NCI-H526 treated with DMSO at 0.1 percent for 48 hours (cell line): ENCODE results near the gene MSH2.
"Not testable (repeated sequence)": the region's sequence is repeated elsewhere in the genome, so short reads cannot be mapped to it uniquely, and the experiment has no call there.

Experiments
- DNase-seq: peaks from one replicate; lab custom pipeline; 2025; lab: John Stamatoyannopoulos, UW

The MSH2 gene

DNA sequence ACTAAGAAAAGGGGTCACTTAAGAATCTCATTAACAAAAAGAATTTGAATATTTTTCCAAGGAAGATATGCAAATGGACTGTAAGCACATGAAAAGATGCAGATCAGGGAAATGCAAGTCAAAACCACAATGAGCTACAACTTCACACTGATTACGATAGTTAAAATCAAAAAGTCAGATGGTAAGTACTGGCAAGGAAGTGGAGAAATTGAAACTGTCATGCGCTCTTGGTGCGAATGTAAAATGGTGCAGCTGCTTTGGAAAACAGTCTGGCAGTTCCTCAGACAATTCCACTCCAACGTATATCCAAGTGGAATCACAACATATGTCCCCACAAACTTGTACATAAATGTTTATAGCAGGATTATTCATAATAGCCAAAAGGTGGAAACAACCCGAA, 81.4 kb downstream of the MSH2 start:
- DNase-seq, result no peak

GRCh38 chr2:47485177-47485576, 82.2 kb downstream of the MSH2 start:
- no peak for DNase-seq

- no peak for DNase-seq
These were observed 82.9 kb downstream of the MSH2 start for GRCh38 chr2:47485751-47486300.

DNA sequence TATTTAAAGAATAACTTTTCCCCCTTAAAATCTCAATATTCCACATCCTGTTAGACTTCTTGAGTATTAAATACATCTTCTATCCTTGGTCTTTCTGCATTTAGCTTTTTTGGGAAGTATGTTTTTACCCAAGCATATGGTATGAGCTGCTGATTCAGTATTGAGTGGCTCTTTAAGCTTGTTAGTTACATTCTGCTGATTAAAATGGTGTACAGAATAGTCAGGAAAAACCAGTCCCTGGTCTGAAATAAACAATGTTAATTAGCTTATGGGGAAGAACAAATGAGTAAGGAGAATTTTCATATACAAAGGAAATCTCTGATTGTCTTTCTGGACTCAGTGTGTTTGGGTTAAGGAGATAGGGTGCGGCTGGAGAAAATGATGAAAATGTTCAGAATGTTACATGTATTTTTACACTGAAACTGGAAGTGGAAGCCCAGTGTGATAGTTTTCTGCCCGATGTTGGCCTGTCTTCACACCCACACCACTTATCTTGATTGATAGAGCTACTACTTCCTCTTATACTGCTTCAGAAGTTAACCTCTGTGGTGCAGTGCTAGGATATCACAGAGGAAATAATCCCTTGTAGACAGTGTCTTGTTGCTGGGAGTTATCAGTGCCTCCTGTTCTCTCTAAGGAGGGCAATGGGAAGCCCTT, 84.0 kb downstream of the MSH2 start:
- DNase-seq, result no peak

GRCh38 chr2:47487498-47487875, 84.5 kb downstream of the MSH2 start:
- DNase-seq, result no peak

- DNase-seq, result no peak
These were observed 86.1 kb downstream of the MSH2 start for GRCh38 chr2:47488870-47489584.

DNA sequence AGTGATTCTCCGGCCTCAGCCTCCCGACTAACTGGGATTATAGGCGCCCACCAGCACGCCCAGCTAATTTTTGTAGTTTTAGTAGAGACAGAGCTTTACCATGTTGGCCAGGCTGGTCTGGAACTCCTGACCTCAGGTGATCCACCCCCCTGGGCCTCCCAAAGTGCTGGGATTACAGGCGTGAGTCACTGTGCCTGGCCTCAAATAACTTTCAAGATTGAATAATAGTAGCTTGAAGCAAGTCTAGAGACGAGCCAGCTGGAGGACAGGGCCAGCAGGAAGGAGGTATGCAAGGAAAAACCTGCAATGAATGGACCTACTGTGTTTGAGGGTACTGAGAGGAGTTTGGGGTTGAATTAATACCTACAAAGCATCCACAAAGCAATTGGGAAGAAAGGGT, 87.5 kb downstream of the MSH2 start:
- no peak for DNase-seq

GRCh38 chr2:47493317-47494035, 90.5 kb downstream of the MSH2 start:
- DNase-seq, result no peak

DNA sequence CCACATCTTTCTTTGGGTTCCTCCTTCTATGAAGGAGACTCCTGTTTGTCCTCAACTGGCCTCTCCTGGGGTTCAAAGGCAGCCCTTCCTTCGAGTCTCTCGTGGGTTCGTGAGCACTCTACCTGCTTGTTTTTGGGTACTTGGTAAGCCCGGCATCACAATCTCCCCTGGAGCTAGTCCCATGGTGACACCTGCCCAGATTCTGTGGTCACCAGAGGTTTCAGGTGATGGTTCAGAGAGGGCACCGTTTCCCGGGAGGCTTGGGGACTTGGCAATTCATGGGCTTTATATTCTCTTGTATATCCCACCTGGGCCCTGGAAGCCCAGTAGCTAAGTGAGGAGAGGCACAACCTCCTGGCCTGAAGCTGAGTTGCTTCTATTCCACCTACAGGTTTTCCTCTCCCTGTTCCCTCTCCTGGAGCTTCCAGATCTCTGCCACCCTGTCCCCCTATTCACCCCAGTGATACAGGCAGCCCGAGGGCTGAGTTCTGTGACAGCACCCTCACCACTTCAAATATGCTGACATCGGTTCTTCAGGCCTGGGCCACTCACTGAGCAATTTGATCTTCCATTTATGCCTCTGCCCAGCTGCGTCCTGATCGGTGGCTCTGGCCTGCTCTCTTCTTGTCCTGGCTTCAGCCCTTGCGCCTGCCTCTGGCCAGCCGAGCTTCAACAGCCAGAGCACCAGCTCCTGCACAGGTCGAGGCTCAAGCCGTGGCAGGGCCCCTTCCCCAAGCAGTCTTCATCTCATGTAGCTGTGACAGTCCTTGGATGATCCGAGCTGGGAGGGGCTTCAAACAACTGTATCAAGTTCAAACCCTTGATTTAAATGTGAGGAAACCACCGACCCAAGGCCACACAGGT, 91.5 kb downstream of the MSH2 start:
- DNase-seq, result no peak

DNA sequence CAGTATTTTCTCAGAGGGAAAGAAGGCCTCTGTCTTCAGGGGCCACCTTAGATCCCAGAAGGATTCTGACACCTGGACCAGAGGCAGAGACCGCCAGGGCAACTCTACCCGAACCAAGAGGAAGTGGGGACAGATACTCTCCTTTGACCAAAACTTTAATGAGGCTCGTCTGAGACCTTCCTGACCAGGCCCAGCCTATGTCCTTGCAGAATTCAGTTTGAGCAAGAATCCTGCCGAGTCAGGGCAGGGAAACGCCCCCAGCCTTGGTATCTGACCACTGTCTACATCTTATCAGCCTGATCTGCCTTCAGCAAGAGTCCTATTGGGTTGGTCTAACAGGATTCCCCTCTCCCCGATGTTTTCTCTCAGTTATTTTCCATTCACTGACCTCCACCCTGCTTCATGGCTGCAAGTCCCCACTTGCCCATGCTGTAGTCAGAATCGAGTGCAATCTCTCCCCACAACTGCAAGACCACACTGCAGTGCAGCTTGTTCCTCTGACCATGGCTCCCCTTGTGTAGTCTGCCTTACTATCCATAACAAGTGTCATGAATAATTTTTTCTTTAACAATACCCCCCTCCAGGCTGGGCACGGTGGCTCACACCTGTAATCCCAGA, 95.0 kb downstream of the MSH2 start:
- DNase-seq, result no peak

DNA sequence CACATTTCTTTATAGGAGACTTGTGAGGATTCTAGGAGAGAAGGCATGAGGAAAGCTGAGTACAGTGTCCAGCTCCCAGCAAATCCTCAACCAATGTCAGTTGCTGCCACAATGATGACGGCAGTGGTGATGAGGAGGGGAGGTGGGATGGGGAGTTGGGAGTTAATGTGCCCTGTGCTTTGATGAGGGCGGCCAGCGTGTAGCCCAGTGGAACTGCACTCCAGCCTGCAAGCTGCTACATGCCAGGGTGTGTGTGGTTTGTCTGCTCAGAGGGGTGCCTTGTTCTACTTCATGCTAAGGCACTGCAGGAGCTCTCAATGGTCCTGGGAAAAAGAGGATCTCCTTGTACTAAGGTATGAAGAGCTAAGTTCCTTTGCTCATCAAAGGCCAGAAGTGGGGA, 96.1 kb downstream of the MSH2 start:
- no peak for DNase-seq

DNA sequence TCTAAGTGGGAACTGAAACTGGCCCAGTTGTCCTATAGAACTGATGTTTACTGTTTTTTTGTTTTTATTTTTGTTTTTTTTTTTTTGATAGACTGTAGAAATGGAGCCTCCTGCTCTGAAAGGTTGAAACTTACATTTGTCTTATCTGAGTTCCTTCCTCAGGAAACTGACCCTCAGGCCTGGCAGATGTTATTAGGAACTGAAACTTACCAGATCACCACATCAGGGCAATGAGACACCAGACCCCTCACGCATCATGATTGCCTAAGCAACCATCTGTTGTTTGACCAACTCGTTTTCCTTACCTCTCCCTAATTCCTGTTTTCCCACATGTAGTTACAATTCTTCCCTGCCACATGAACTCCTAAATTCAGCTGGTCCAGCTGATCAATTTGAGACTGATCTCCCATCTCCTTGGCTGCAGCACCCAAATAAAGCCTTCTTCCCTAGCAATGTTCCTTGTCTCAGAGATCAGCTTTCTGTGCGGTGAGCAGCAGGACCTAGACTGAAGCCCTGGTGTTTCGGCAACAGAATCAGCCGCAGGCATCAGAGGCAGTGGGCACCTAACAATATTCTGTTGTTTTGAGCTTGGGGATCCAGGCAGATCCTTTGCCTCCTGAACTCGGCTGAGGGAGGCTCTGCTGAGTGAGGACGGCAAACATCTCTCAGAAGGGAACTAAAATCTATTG, 96.8 kb downstream of the MSH2 start:
- no peak for DNase-seq

- DNase-seq, result no peak
These were observed 98.6 kb downstream of the MSH2 start for GRCh38 chr2:47501374-47502200.

GRCh38 chr2:47502498-47502897, 99.5 kb downstream of the MSH2 start:
- not testable (repeated sequence) for DNase-seq

DNA sequence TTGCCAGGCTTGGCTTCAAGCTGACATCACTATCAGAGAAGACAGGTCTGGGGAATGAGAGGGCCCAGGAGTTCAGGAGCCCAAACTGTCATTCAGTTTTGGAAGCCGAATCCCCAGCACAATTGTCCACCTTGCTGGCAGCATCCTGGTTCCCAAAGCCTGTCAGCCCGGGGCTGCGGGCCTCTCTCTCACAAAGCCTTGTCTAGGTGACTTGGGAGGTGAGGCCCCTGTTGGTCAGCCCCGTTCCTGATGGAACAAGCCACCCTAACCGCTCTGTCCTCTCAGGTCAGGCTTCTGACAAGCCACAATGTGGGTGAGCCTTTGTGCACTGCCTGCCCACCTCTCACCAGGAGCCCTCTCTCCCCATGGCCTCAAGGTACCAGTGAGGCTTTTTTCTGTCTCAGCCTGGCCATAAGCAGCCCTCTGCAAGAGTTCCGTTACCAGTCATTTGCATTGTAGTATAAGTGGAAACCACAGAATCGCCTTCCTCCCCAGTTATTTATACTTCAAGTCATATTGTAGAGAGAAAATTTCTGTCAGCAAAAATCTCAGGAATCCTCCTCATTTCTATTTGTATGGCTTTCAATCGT, 100.6 kb downstream of the MSH2 start:
- DNase-seq, result peak; percentile 9

- DNase-seq, result no peak
These were observed 101.3 kb downstream of the MSH2 start for GRCh38 chr2:47504174-47504810.

GRCh38 chr2:47506024-47506423, 103.1 kb downstream of the MSH2 start:
- DNase-seq, result no peak

GRCh38 chr2:47506436-47506835, 103.5 kb downstream of the MSH2 start:
- no peak for DNase-seq

DNA sequence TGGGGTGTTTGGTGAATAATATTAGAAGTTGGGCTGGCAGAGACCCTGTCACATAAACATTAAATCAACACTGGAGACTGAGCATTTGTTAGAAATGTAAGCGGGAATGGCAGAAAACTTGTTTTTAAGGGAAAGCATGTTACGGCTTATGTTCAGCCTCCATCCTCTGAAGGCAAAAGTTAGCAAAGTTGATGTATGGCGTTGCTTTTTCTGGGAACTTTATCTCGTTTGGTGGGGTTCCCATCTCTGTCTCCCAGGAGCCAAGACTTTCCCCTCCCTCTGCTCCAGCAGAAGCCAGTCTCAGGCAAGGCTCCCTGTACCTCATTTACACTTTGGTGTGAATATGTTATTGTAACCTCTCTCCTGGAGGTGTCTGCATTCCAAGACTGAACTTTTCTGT, 105.1 kb downstream of the MSH2 start:
- no peak for DNase-seq
